Loucy (cell line): ENCODE results near the gene TRIM34.

Source experiments
- H2AFZ ChIP-seq: fragments of 200-600 bp; sonication (generic); 2 replicates; pipeline ENCODE4 v1.6.0; 2016; ENCODE audit warnings: antibody characterized with exemption, mild to moderate bottlenecking, low read length, moderate library complexity
- H3F3A ChIP-seq: fragments of 200-600 bp; 2 replicates; pipeline ENCODE4 v1.6.0; 2016; ENCODE audit warnings: antibody characterized with exemption, low read depth, mild to moderate bottlenecking
- H3K27me3 ChIP-seq: fragments of 200-600 bp; sonication (generic); 2 replicates; pipeline ENCODE4 v1.6.1; 2014; ENCODE audit warnings: low read length, mild to moderate bottlenecking; ENCODE audit not compliant: insufficient read depth, poor library complexity, severe bottlenecking
- H3K36me3 ChIP-seq: fragments of 200-600 bp; sonication (generic); 2 replicates; pipeline ENCODE4 v1.6.1; 2016; ENCODE audit warnings: low read length; ENCODE audit not compliant: insufficient read depth
- H3K4me1 ChIP-seq: fragments of 200-600 bp; sonication (generic); 2 replicates; pipeline ENCODE4 v1.5.1; 2014; ENCODE audit warnings: low read length, mild to moderate bottlenecking; ENCODE audit not compliant: insufficient read depth, poor library complexity, severe bottlenecking
- H3K4me2 ChIP-seq: fragments of 200-600 bp; sonication (generic); 2 replicates; pipeline ENCODE4 v1.6.0; 2014; ENCODE audit warnings: antibody characterized with exemption, low read length, low read depth, mild to moderate bottlenecking; ENCODE audit not compliant: poor library complexity, severe bottlenecking
- H3K4me3 ChIP-seq: fragments of 200-600 bp; sonication (generic); 2 replicates; pipeline ENCODE4 v1.5.1; 2014; ENCODE audit warnings: low read length, mild to moderate bottlenecking, mixed read lengths; ENCODE audit not compliant: poor library complexity, severe bottlenecking
- H3K79me2 ChIP-seq: fragments of 200-600 bp; sonication (generic); 2 replicates; pipeline ENCODE4 v1.6.1; 2014; ENCODE audit warnings: low read length; ENCODE audit not compliant: insufficient read depth
- H3K9ac ChIP-seq: fragments of 200-600 bp; sonication (generic); 2 replicates; pipeline ENCODE4 v1.6.0; 2014; ENCODE audit warnings: mild to moderate bottlenecking, low read depth, low read length, moderate library complexity; ENCODE audit not compliant: poor library complexity, severe bottlenecking
- H3K9me2 ChIP-seq: fragments of 200-600 bp; sonication (generic); replicated peaks from 2 replicates; pipeline ENCODE4 v1.6.1; 2016; ENCODE audit warnings: low read depth, low read length, mixed read lengths
- H3K9me3 ChIP-seq: fragments of 200-600 bp; sonication (generic); 2 replicates; pipeline ENCODE4 v1.6.1; 2014; ENCODE audit warnings: mild to moderate bottlenecking, antibody characterized with exemption, low read length, low read depth; ENCODE audit not compliant: insufficient read depth
- H4K20me1 ChIP-seq: fragments of 200-600 bp; sonication (generic); 2 replicates; pipeline ENCODE4 v1.6.0; 2014; ENCODE audit warnings: antibody characterized with exemption, low read length, mild to moderate bottlenecking; ENCODE audit not compliant: insufficient read depth, poor library complexity, severe bottlenecking
- EZH2phosphoT487 ChIP-seq: fragments of 200-600 bp; IDR thresholded peaks from 2 replicates; pipeline ENCODE4 v1.6.1; 2018; ENCODE audit warnings: antibody characterized with exemption, mild to moderate bottlenecking, moderate library complexity, borderline replicate concordance
- TF ChIP-seq, protein P1 (sequence below): fragments of 200-600 bp; sonication (generic); conservative IDR thresholded peaks from 2 replicates; pipeline ENCODE4 v1.5.1; 2014; ENCODE audit warnings: mild to moderate bottlenecking, antibody characterized with exemption, low read length

The TRIM34 gene

DNA sequence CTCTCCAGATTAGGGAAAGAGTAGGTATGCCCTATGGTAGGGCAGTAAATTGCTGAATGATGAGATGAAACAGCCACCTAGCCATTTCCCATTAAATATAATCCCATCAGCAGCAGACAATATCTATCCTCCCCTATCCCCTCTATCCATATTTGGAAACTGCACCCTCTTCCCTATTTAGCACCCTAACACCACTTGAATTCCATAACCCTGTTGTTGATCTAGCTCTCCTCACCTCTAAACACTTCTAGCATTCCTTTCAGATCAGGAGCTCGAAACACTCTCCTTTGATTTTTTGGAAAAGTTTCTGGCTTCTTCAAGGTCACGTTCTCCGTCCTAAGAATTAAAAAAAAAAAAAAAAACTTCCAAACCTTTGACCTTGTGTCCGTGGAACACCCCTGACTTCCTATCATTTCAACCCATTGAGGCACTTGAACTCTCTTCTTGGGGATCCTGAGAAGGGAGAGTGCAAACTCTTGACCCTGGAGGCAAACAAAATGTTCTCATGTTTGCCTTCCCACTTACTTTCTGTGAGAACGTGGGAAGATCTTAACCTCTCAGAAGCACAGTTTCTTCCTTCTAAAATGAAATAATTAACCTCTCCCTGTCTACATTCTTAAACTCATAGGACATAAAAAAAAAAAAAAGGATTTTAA lies 41.1 kb downstream of the TRIM34 start:
- Histone ChIP-seq H3K4me3 (no peak overlapping the region), H2AFZ (no peak overlapping the region), H3K9ac (no peak overlapping the region), H4K20me1 (no peaks in the 10 kb centered on the region), H3K4me2 (no peak overlapping the region), H3F3A (no peaks in the 10 kb centered on the region), H3K9me3 (no peaks in the 10 kb centered on the region), H3K27me3 (no peaks in the 10 kb centered on the region), H3K36me3 (peaks cover 43% of the 10 kb centered on the region; the same call in 1 of the 2 replicates), H3K4me1 (no peaks in the 10 kb centered on the region), H3K9me2 (no peaks in the 10 kb centered on the region), H3K79me2 (no peaks in the 10 kb centered on the region)
- TF ChIP-seq EZH2phosphoT487 = no peak
- TF ChIP-seq, protein P1, sequence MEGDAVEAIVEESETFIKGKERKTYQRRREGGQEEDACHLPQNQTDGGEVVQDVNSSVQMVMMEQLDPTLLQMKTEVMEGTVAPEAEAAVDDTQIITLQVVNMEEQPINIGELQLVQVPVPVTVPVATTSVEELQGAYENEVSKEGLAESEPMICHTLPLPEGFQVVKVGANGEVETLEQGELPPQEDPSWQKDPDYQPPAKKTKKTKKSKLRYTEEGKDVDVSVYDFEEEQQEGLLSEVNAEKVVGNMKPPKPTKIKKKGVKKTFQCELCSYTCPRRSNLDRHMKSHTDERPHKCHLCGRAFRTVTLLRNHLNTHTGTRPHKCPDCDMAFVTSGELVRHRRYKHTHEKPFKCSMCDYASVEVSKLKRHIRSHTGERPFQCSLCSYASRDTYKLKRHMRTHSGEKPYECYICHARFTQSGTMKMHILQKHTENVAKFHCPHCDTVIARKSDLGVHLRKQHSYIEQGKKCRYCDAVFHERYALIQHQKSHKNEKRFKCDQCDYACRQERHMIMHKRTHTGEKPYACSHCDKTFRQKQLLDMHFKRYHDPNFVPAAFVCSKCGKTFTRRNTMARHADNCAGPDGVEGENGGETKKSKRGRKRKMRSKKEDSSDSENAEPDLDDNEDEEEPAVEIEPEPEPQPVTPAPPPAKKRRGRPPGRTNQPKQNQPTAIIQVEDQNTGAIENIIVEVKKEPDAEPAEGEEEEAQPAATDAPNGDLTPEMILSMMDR = no peak

DNA sequence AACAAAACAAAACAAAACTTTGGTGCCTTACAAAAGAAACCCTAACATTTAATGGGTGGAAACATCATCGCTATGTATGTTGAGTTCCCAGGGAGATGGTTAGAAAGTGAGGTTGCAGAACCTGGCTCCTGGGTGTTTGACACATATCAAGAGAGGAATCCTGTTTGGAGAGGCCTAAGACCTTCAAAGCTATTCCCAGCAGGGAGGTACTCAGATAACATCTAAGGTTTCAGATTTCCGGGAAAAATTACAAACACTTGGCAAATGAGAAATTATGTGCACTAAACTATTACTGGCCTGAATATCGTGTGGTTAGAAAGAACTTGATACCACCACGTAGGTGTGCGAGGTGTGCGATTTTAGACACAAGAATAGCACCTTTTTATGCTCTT lies 41.6 kb downstream of the TRIM34 start:
- no peaks in the 10 kb centered on the region for H3F3A ChIP-seq
- H3K9ac ChIP-seq = no peak overlapping the region
- no peak overlapping the region for H3K4me3 ChIP-seq
- H3K27me3 ChIP-seq = no peaks in the 10 kb centered on the region
- H3K9me3 ChIP-seq = no peaks in the 10 kb centered on the region
- no peak overlapping the region for H2AFZ ChIP-seq
- no peaks in the 10 kb centered on the region for H3K9me2 ChIP-seq
- no peaks in the 10 kb centered on the region for H3K79me2 ChIP-seq
- no peaks in the 10 kb centered on the region for H3K4me1 ChIP-seq
- no peaks in the 10 kb centered on the region for H4K20me1 ChIP-seq
- TF ChIP-seq EZH2phosphoT487 = no peak
- TF ChIP-seq, protein P1 = no peak
- H3K4me2 ChIP-seq = no peak overlapping the region
- peaks cover 45% of the 10 kb centered on the region; the same call in 1 of the 2 replicates for H3K36me3 ChIP-seq

DNA sequence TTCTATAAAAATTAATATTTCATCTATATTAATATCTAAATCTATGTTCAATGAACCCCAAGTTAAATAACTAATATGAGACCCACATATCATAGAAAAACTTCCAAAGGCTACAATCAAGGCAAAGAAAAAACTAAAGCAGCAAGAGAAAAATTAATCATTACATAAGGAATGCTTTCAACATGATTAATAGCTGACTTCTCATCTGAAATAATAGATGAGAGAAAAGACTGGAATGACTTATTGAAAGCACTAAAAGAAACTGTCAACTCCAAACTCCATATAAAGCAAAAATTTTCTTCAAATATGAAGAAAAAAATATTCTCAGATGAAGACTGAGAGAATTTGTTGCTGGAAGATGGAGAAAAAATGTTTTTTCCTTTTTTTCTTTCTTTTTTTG lies 47.0 kb downstream of the TRIM34 start:
- no peak overlapping the region for H3K4me2 ChIP-seq
- no peak for TF ChIP-seq EZH2phosphoT487
- TF ChIP-seq, protein P1 = no peak
- H3K79me2 ChIP-seq = no peaks in the 10 kb centered on the region
- H3K9me2 ChIP-seq = no peaks in the 10 kb centered on the region
- H3K27me3 ChIP-seq = no peaks in the 10 kb centered on the region
- peaks cover 27% of the 10 kb centered on the region; the same call in 1 of the 2 replicates for H3K36me3 ChIP-seq
- no peaks in the 10 kb centered on the region for H3K9me3 ChIP-seq
- H4K20me1 ChIP-seq = no peaks in the 10 kb centered on the region
- no peaks in the 10 kb centered on the region for H3K4me1 ChIP-seq
- H3K9ac ChIP-seq = no peak overlapping the region
- no peak overlapping the region for H2AFZ ChIP-seq
- H3K4me3 ChIP-seq = no peak overlapping the region
- H3F3A ChIP-seq = no peaks in the 10 kb centered on the region
